GM15510 (cell line): ENCODE measurements around the gene TSHZ3.

Experiments
- POLR2A ChIP-seq: IDR thresholded peaks from 3 replicates; pipeline ENCODE4 v1.6.1; 2011; ENCODE audit warnings: borderline replicate concordance; ENCODE audit not compliant: insufficient read length; ENCODE audit errors: extremely low read depth

Gene TSHZ3

DNA sequence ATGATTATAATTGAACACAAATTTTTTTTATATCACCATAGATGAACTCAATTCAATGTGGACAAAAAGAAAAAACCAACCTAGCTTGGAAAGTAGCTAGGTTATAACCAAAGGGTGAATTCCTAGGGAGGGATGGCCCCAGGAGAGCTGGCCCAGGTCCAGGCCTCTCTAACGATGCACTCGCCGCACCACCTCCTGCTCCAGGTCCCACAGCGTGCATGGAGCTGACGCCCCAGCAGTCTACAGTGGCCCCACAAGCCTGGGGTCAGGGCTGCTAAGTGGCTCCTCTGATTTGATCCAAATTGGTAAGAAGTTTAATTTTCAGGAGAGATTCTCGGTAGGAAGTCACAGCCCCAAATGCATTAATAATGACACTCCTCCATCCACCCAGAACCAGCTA lies 48.8 kb downstream of the TSHZ3 start:
- no peak for TF ChIP-seq POLR2A

DNA sequence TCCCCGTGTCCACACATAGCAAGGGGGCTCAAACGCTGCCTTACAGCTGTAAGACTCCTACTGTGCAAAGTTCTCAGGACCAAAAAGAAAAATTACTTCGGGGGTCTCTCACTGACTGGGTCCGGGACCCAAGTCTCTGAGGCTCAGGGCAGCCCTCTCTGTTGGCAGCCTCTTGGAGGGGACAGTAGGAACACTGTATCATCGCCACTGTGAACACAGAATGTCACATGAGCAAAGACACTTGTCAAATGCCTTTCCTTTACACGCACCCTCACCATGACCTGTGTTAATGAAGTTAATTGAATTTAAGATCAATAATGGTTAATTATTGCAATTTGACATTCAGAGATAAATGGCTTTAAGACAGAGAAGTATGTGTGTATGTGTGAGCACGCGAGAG lies 49.6 kb downstream of the TSHZ3 start:
- TF ChIP-seq POLR2A, result no peak

DNA sequence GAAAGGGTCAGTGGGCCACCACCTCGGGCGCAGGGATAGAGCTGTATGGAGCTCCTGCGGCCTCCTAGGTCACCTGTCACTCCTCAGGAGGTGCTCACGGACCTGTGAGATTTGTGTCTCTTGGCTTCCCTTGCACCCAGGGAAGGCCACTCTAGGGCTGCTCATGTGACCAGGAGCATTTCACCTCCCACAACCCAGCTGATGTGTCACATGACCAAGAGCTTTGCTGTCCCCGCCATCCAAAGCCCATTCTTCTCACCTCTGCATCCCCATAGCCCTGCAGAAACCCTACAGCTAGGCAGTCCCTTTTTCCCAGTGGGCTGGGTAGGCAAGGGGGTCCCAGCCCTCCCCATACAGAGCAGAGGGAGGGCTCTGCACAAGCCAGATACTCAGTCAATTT lies 51.2 kb downstream of the TSHZ3 start:
- no peak for TF ChIP-seq POLR2A

DNA sequence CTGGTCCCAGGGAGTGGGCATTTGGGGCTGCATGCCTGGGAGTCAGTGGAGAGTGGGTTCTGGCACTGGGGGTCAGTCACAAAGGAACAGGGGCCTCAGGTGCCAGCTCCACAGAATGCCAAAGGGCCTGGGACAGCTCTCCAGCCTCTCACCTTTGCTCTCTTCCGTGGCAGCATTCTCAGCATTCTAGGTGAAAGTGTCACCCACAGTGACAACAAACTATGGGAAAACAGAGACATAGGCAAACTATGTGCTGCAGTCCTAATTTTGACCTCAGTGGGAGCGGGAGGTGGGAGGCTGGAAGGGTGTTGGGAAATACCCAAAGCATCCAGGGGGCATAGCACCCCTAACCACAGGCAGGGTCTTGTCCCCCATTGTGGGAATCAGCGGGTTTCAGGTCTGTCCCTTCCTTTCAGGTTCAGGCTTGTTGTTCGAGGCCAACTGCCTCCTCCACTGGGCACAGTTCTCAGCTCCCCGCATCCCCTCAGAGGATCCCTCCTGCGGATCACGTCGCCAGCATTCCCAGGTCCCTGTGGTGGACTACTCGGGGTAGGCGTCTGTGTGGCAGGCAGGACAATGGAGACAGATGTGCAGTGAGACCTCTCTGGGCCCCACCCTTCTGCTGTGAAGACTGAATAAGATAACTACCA lies 52.4 kb downstream of the TSHZ3 start:
- no peak for TF ChIP-seq POLR2A

DNA sequence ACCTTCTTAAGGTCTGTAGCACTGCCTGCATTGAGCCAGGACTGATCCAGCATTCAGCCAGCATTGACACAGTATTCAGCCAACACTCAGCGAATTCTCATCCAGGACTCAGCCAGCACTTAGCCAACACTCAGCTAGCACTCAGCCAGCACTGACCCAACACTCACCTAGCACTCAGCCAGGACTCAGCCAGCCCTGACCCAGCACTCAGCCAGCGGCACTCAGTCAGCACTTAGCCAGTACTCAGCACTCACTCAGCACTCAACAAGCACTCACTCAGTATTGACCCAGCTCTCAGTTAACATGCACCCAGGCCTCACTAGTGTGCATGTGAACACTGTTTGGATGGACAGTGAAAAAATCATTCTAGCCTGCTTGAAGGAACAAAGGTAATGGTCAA lies 55.0 kb downstream of the TSHZ3 start:
- no peak for TF ChIP-seq POLR2A

DNA sequence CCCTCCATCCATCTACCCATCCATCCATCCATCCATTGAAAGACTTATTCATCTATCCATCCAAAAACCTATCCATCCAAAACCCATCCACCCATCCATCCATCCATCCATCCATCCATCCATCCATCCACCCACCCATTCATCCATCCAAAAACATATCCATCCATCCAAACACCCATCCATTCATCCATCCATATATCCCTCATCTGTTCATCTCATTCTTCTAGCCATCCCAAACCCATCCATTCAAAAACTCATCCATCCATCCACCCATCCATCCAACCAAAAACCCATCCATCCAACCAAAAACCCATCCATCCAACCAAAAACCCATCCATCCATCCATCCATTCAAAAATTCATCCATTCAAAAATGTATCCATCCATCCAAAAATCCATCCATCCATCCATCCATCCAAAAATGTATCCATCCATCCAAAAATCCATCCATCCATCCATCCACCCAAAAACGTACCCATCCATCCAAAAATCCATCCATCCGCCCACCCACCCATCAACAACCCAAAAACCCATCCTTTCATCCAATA lies 56.5 kb downstream of the TSHZ3 start:
- no peak for TF ChIP-seq POLR2A

DNA sequence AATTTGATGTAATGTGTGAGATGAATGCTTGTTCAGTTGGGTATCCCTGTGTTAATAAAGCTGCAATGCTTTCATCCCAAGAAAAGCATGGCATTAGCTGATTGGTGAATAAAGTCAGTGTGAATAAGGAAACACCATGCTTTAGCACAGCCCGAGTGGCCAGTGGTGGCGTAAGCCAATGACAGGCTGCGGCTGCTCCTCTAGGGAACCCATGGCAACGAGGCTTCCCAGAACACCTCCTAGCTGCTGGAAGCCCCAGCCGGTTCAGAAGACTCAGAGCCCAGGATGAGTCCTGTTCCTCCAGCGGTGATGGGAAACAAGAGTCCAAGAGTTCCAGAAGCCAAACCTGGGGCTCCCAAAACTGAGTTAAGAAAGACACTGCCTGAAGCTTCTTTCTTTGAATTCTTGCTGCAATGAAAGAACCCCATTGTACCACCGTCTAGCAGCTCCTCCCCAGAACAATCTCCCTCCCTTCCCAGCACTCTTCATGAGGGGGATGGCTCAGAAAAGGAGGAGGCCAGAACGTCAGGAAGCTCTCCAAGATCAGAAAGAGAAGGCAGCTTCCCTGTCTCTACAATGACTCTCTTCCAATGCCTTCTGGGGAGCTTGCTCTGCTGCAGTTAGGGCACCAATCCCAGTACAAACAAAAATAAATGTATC lies 58.2 kb downstream of the TSHZ3 start:
- no peak for TF ChIP-seq POLR2A

DNA sequence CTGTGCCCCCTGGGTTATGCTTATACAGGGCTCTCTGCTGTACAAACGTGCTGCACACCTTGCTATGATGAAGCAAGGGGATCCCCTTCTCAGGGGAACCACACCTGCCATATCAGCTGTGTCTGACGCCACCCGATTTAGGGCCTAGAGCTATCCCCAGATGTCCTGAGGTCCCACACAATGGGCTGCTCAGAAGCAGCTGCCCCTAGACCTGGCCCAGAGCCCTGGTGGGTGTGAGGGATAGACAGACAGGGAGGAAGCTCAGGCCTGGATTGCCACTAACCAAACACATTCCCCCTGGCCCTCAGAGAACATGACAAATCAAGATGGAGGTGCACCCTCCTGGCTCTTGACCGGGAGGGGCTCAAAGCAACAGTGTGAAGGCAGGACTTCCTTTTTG lies 59.3 kb downstream of the TSHZ3 start:
- TF ChIP-seq POLR2A, result no peak

DNA sequence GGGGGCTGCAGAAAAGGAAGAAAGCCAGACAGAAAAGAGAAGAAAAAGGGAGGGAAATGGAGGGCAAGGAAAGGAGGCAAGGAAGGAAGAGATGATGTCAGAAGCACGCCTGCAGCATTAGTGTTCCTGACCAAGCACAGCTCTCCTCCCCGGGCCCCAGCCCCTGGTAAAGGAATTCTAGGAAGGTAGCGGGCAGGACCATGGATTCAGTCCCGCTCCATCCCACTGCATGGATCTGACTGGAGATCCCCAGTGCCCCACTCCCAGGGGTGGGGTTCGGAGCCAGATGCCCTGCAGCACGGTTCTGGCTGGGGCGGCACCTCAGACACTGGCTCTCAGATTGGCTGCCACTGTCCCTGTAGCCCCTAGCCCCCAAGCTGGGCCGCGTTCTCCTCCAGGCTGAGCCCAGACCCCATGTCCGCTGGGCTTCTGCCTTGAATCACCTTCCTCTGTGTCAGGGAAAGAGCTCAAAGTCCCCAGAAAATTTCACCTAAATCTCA lies 59.8 kb downstream of the TSHZ3 start:
- no peak for TF ChIP-seq POLR2A

DNA sequence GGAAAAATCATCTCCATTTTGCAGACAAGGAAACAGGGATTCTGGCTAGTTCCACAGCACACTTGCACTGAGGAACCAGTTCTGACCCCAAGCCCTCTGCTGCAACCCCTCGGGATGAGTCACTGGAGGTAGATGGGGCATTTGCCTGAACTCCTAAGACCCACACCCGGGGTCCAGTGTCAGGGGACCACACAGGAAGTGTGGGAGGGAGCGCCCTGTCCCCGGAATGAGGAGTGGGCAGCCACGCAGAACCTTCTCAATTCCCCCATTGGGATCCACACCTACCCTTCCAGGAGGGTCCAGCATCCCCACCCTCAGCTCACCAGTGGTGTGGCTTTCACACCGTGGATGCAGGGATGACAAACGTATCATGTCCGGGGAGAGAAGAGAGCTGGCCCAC lies 62.7 kb downstream of the TSHZ3 start:
- no peak for TF ChIP-seq POLR2A

DNA sequence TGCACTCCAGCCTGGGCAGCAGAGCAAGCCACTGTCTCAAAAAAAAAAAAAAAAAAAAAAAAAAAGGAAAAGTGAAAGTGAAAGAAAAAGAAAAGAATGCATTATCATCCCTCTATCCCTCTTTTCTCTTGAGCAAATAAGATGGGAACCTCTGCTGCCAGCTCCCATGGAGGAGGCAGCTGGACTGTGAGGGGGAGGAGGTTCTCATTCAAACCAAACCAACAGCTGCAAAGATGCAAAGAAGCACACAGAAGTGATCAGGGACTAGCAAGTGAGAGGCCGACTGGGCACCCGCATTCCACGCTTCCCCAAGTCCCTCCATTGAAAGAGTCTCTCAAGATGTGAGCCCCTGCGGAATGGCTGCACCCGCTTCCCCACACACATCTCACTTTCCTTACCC lies 63.5 kb downstream of the TSHZ3 start:
- no peak for TF ChIP-seq POLR2A

DNA sequence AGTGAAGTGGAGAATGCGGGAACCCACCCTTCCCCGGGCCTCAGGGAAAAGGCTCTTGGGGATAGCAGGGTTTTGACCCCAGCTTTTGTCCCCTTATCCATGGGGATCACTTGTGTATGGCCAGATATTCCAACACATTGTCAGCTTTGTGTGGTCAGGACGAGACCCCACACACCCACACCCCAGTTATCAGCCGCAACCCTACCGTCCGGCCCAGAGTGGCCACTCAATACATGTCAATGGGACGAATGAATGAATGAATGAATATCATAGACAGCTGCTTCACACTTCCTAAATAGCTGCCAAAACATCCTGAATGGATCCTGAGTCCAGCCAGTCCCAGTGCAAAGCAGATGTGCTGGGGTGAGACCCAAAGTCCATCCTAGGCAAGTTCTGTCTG lies 64.6 kb downstream of the TSHZ3 start:
- TF ChIP-seq POLR2A, result no peak

DNA sequence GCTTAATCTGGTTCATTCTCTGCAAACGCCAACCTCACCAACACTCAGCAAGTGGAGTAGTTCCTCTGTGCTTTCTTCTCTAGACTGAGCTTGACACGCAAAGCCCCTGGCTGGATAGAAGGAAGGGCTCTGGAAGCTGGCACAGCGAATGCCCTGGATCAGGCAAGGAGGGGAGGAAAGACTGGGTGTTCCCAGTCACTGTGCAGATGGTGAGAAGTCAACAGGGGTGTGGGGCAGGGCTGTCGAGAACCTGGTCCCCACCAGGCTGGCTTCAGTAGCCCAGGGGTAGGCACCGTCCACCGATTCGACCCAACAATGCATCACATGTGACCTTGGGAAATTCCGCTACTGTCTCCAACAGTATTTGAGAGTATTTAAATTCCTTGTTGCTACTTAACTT lies 65.5 kb downstream of the TSHZ3 start:
- TF ChIP-seq POLR2A, result no peak

DNA sequence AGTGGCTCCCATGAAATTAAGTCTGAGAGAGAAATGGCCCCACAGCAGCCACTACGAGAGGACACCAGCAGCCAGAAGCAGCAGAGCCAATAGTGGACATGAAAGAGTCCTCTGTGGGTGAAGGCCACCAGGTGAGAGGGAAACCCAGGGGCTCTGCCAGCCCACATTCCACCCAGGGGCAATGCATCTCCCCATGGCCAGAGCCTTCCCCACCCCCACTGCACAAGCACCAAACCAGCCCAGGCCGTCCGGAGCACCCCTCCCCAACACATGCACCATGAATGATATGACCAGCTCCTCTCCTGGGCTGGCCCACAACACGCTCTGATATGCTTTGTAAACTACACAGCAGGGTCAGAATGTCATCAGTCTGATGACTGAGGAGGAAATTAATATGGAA lies 66.9 kb downstream of the TSHZ3 start:
- TF ChIP-seq POLR2A, result no peak

DNA sequence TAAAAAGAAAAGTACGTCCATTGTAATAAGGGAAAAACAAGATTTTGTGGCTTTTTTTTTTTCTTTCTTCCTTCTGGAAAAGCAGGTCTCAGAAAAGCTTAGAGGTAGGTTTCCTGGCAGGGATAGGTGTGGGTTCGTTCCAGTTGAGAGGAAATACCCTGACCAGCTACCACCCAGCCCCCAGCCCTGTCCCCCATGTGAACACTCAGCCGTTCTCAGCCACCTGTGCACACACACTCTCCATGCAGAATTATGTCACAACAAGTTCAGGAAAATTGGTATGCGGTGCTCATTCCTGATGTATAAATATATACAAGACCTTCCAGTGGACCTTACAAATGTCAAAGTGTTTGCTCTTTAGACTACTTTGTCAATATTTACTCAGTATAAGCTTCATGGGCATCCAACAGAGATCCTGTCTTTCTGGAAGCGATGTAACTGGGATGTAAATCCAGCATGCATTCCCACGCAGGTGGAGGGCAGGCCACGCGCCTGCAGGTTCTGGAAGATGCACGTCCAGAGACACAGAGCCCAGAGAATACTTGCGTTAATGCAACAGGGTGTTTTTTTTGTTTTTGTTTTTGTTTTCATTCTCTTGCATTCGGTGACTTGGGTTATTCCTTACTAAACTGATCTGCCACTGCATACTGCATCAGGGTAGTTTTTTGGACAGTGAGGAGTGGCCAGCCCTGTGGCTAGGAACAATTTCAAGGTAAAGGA lies 68.8 kb downstream of the TSHZ3 start:
- no peak for TF ChIP-seq POLR2A

DNA sequence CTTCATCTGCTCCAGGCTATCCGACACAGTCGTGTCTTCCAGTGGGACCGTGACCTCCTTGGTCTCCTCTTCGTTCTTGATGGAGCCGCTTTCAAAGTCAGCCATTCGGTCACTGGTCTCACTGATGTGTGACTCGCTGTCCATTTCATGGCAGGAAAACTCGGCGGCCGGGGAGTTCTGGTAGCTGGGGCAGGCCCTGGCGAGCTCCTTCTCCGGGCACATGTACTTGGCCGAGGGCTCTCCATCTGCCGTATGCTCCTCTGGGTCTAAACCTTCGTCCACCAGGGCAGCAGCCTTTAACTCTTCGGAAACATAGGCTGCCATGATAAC lies 69.8 kb downstream of the TSHZ3 start:
- TF ChIP-seq POLR2A, result no peak

DNA sequence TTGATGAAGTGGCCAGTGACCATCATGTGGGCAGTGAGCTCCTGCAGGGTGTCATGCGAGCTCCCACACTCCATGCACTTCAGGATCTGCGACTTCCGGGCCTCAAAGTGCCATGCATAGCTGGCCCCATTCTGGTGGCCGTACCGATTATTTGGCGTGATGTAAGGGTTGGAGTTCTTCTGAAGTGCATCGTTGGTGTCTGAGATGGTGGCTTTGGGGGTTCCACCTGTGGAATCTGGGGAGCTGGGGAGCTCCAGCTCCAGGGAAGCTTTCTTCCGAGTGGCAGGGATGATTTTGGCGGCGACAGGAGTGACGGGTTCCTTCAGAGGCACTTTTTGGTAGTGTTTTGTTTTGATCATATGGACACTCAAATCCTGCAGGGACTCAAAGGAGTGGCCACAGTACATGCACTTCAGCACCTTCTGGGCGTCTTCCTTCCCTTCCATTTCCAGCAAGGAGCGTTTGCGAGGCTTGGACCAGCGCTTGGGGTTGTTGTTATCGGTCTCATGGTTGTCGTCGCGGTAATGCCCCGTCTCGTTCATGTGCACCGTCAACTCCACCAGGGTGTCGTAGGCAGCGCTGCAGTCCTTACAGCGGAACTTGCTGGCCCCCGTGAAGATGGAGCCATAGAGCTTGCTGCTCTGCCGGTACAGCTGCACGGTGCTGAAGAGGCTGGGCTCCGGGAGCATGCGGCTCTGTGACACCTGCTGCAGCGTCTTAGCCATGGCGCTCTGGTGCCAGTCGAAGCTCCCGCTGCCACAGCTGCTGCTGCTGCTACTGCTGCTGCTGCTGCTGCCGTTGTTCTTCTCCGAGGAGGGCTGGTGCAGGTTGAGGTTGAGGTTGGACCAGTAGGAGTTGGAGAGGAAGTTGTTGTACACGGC lies 70.4 kb downstream of the TSHZ3 start:
- no peak for TF ChIP-seq POLR2A
